Suprapubic skin (tissue), 4 donors: ENCODE measurements around the gene KHSRP. TPM values are rescaled to one million over a fixed set of nuclear protein-coding genes. Genes with fewer than 3 reads are reported as not detected.
"Not testable (repeated sequence)": the region's sequence is repeated elsewhere in the genome, so short reads cannot be mapped to it uniquely, and the experiment has no call there.

Experiments used
- DNase-seq, 2 donors: peaks; one replicate each; pipeline ENCODE4 v3.0.0-alpha.2; 2019; ENCODE audit warnings: low spot score in 2 of 2
- H3K27ac ChIP-seq: fragments of 200-600 bp; sonication (generic); one replicate; pipeline ENCODE4 v1.5.1; 2019
- H3K27me3 ChIP-seq: fragments of 200-600 bp; sonication (generic); one replicate; pipeline ENCODE4 v1.5.1; 2019
- H3K36me3 ChIP-seq: fragments of 200-600 bp; sonication (generic); one replicate; pipeline ENCODE4 v1.5.1; 2019
- H3K4me1 ChIP-seq: fragments of 200-600 bp; sonication (generic); one replicate; pipeline ENCODE4 v1.5.1; 2019
- H3K4me3 ChIP-seq: fragments of 200-600 bp; sonication (generic); one replicate; pipeline ENCODE4 v1.5.1; 2019; ENCODE audit warnings: mild to moderate bottlenecking
- H3K9me3 ChIP-seq: fragments of 200-600 bp; sonication (generic); one replicate; pipeline ENCODE4 v1.5.1; 2019
- EP300 ChIP-seq: sonication (generic); formaldehyde crosslinking; IDR thresholded peaks from one replicate; pipeline ENCODE4 v1.6.1; 2017; ENCODE audit warnings: antibody characterized with exemption
- POLR2A ChIP-seq, 2 donors: fragments of 450-650 bp; IDR thresholded peaks; one replicate each; pipeline ENCODE4 v1.6.1; 2017; ENCODE audit warnings: antibody characterized with exemption in 2 of 2, mild to moderate bottlenecking in 2 of 2, moderate library complexity in 2 of 2
- POLR2AphosphoS5 ChIP-seq, 3 donors: sonication (generic); formaldehyde crosslinking; IDR thresholded peaks; one replicate each; pipeline ENCODE4 v1.6.1; 2017; ENCODE audit warnings: antibody characterized with exemption in 3 of 3
- WGBS: methylation state at CpG from one replicate; pipeline ENCODE4 v1.1.5; 2018; 5-methylcytosine and 5-hydroxymethylcytosine counted together
- total RNA-seq, 4 donors: library from RNA; depleted of rRNA; stranded (reverse); fragments of >200 nt; gene quantifications; one replicate each; pipeline ENCODE4 v1.1.0, GENCODE V29; 2016
- TF ChIP-seq, protein P1 (sequence below), 2 donors: fragments of 200-600 bp in 1 of 2; fragments of 450-650 bp in 1 of 2; sonication (generic) in 1 of 2; IDR thresholded peaks; one replicate each; pipeline ENCODE4 v1.5.1; 2016 to 2019; ENCODE audit warnings: antibody characterized with exemption in 2 of 2, mild to moderate bottlenecking in 1 of 2, moderate library complexity in 1 of 2

The KHSRP gene
- total RNA-seq, 4 donors from 2014 or later = 127 to 160 (median 139) TPM

DNA sequence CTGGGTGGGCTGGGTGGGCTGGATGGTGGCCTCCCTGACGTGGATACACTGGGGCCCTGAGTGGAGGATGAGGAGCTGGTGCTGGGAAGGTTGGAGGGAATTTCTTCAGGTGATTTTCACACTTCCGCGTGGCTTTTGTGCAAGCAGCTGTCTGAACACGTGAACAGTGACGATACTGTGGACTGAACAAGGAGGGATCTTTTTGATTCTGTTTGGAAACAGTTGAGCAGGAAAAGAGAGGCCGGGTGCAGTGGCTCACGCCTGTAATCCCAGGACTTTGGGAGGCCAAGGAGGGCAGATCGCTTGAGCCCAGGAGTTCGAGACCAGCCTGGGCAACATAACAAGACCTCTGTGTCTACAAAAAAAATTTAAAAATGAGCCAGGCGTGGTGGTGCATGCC is 22.6 kb downstream of the KHSRP start:
- Histone ChIP-seq H3K9me3 (no peaks in the 10 kb centered on the region), H3K36me3 (no peaks in the 10 kb centered on the region), H3K27me3 (no peaks in the 10 kb centered on the region), H3K4me3 (no peak overlapping the region), H3K4me1 (no peaks in the 10 kb centered on the region), H3K27ac (no peak overlapping the region)
- no peak for DNase-seq
- TF ChIP-seq POLR2AphosphoS5 (IDR thresholded peaks at IDR 0.05) = no peak
- TF ChIP-seq POLR2A (IDR thresholded peaks at IDR 0.05) = no peak
- TF ChIP-seq, protein P1, sequence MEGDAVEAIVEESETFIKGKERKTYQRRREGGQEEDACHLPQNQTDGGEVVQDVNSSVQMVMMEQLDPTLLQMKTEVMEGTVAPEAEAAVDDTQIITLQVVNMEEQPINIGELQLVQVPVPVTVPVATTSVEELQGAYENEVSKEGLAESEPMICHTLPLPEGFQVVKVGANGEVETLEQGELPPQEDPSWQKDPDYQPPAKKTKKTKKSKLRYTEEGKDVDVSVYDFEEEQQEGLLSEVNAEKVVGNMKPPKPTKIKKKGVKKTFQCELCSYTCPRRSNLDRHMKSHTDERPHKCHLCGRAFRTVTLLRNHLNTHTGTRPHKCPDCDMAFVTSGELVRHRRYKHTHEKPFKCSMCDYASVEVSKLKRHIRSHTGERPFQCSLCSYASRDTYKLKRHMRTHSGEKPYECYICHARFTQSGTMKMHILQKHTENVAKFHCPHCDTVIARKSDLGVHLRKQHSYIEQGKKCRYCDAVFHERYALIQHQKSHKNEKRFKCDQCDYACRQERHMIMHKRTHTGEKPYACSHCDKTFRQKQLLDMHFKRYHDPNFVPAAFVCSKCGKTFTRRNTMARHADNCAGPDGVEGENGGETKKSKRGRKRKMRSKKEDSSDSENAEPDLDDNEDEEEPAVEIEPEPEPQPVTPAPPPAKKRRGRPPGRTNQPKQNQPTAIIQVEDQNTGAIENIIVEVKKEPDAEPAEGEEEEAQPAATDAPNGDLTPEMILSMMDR (IDR thresholded peaks at IDR 0.05) = no peak
- no peak for TF ChIP-seq EP300
- 79% methylated on average over 10 of the region's 10 CpGs for WGBS

DNA sequence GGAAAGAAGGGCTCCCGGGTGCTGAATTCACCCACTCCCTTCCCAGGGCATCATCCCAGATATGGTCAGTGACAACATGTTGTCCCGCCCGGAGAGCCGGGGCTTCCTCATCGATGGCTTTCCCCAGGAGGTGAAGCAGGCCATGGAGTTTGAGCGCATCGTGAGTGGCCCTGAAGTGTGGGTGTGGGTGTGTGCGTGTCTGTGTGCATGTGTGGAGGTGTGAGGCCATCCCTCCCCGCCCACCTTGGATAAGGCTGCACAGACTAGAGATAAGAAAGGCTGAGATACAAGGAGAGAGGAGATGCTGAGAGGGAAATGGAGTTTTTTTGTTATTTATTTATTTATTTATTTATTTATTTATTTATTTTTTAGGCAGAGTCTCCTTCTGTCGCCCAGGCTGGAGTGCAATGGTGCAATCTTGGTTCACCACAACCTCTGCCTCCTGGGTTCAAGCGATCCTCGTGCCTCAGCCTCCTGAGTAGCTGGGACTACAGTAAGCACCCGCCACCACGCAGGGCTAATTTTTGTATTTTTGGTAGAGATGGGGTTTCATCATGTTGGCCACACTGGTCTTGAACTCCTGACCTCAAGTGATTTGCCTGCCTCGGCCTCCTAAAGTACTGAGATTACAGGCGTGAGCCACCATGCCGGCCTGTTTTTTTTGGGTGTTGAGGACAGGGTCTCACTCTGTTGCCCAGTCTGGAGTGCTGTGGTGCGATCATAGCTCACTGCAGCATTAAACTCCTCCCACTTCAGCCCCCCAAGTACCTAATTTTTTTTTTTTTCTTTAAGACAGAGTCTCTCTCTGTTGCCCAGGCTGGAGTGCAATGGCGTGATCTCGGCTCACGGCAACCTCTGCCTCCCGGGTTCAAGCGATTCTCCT is 24.3 kb downstream of the KHSRP start:
- H3K27me3 ChIP-seq, H3K36me3 ChIP-seq, H3K4me3 ChIP-seq, H3K27ac ChIP-seq, DNase-seq, H3K4me1 ChIP-seq, H3K9me3 ChIP-seq: not testable (repeated sequence)
- 90% methylated on average over 21 of the region's 23 CpGs for WGBS

DNA sequence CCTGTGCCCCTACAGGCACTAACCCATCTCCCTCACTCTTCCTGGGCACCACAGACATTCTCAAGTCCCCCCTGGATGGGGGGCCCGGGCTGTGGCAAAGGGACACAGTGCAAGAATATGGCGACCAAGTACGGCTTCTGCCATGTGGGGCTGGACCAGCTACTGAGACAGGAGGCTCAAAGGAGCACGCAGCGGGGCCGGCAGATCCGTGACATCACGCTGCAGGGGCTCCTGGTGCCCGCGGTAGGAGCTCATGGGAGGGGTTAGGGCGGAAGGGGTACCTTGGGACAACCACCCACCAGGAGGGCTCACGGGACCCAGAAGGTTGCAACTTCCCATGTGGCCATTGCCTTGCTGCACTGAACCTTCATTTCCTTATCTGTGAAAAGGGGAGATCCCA is 28.3 kb downstream of the KHSRP start:
- DNase-seq = no peak
- Histone ChIP-seq H3K4me3 (no peak overlapping the region), H3K9me3 (no peaks in the 10 kb centered on the region), H3K27ac (no peak overlapping the region), H3K4me1 (peaks cover 18% of the 10 kb centered on the region), H3K27me3 (no peaks in the 10 kb centered on the region), H3K36me3 (no peaks in the 10 kb centered on the region)
- 100% methylated on average over 2 of the region's 12 CpGs for WGBS
- TF ChIP-seq POLR2A (IDR thresholded peaks at IDR 0.05) (no peak), EP300 (no peak), POLR2AphosphoS5 (IDR thresholded peaks at IDR 0.05) (no peak)
- TF ChIP-seq, protein P1 (IDR thresholded peaks at IDR 0.05) = no peak

DNA sequence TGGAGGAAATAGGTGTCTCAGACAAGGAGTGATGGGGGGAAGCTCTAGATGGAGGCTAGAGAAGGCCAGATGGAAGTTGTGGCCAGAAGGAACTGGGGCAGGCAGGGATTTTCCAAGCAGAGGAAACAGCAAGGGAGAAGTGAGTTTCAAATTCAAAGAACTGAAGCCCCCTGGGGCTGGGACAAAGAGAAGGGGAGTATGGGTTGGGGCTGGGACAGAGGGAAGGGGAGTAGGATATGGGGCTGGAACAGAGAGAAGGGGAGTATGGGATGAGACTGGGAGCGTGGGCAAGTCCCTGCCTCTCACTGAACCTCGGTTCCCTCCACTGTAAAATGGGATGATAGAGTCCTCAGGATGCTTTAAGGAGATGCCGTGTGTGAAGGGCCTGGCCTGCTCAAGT is 29.8 kb downstream of the KHSRP start:
- Histone ChIP-seq H3K36me3 (peaks cover 4% of the 10 kb centered on the region), H3K27me3 (no peaks in the 10 kb centered on the region), H3K4me1 (peaks cover 18% of the 10 kb centered on the region), H3K4me3 (no peak overlapping the region), H3K9me3 (no peaks in the 10 kb centered on the region), H3K27ac (no peak overlapping the region)
- WGBS = 92% methylated on average over 3 of the region's 3 CpGs
- no peak for DNase-seq
- TF ChIP-seq POLR2AphosphoS5 (IDR thresholded peaks at IDR 0.05) (no peak), POLR2A (IDR thresholded peaks at IDR 0.05) (no peak)
- TF ChIP-seq, protein P1 (IDR thresholded peaks at IDR 0.05) = no peak

DNA sequence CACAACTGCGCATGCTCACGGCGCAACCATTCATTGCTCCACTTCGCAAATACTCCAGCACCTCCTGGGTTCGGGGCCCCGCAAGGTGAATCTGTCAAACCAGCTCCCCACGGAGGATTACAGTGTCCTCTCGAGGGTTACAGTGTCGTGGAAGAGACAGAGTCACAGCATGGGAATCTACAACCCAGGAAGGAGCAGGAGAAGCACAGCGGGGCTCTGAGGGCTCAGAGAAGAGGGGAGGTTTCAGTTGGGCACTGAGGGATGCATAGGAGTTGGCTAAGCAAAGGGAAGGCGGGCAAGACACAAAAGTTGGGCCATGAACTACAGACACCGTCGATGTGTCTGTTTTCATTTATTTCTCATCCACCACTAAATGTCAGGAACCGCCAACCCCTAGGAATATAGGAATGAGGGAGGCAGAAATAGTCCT is 30.6 kb downstream of the KHSRP start:
- peaks cover 18% of the 10 kb centered on the region for H3K4me1 ChIP-seq
- no peaks in the 10 kb centered on the region for H3K9me3 ChIP-seq
- no peaks in the 10 kb centered on the region for H3K27me3 ChIP-seq
- H3K4me3 ChIP-seq = peak overlapping the region; percentile 82
- peak overlapping the region; percentile 91 for H3K27ac ChIP-seq
- no peak for DNase-seq
- TF ChIP-seq, protein P1 (IDR thresholded peaks at IDR 0.05) = no peak
- TF ChIP-seq POLR2AphosphoS5 (IDR thresholded peaks at IDR 0.05) (no peak), EP300 (no peak), POLR2A (IDR thresholded peaks at IDR 0.05) (no peak)
- peaks cover 13% of the 10 kb centered on the region for H3K36me3 ChIP-seq
- WGBS = 41% methylated on average over 10 of the region's 14 CpGs
